ENCODE data around the gene ITPR1. TPM values are rescaled to one million over a fixed set of nuclear protein-coding genes. Genes with fewer than 3 reads are reported as not detected.

ITPR1 gene
- polyA plus RNA-seq, 1 donor, result 16.4 TPM

DNA sequence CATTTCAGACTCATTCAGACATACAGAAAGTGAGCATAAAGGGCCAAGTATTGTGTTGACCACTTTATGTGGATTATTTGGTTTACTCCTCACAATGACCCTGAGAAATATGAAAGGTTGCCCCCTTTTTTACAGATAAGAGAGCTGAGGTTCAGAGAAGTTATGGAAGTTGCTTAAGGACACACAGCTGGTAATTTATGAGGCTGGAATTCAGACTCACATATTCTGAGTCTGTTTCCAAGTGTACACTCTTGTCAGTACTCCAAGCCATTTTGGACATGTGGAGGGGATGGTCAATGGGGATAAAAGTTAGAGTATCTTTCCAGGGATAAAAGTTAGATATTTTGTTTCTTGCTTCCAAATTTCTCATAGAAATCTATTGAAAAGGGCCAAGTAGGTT, 15.9 kb downstream of the ITPR1 start:
- no peak for DNase-seq (ENCODE audit: low read depth)

DNA sequence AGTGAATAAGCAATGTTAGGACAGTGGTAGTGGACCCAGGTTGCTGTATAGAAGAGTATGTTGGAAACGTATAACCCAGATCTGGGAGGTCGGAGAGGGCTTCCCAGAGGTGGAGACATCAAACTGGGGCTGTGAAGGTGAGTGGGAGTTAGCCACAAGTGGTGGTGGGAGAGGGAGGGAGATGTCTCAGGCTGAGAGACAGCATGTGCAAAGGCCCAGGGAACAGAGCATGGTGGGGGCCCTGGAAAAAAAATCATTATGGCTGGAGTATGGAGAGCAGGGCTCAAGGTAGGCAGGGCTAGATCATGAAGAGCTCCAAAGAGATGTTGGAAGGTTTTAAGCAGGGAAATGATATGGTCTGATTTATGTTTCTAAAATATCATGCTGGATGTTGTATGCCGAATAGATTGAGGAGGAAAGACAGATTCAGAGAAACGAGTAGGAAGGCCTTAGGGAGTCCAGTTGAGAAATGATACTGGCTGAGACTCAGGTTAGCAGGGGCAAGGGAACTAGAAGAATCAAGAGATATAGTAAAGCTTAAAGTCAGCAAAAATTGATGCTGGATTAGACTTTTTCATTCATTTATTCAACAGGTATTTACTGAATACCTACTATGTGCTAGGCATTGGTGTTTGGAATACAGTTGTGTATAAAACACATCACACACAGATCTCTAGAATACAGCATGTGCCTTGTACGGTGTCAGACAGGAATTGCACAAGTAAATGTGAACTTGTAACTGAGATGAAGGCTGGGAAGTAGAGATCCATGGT, 17.0 kb downstream of the ITPR1 start:
- no peak for DNase-seq (ENCODE audit: low read depth)

DNA sequence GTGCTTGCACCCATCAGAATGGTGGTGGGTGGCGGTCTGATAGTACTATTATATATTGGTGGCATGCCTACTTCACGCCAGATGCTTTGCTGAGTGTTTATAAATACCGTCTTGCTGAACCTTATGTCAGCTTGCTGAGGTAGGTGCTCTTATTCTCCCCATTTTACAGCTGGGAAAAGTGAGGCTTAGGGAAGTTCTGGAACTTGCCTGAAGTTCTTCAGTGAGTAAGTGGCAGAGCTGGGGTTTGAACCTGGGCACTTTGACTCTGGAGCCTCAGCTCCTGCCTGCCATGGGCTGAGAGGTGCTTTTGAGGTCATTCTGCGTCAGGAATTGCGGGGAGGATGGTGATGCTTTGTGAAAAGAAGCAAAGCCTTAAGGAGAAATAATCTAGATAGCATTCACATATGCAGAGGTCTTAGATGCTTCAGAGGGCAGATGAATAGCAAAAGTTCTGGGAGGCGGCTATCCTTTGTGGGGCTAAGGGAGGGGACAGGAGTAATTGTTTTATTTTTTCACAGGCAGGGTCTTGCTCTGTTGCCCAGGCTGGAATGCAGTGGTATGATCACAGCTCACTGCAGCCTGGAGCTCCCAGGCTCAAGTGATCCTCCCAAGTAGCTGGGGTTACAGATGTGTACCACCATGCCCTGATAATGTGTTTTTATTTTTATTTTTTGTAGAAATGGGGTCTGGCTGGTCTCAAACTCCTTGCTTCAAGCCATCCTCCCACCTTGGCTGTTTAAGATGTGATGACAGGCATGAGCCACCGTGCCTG, 18.5 kb downstream of the ITPR1 start:
- no peak for DNase-seq (ENCODE audit: low read depth)

DNA sequence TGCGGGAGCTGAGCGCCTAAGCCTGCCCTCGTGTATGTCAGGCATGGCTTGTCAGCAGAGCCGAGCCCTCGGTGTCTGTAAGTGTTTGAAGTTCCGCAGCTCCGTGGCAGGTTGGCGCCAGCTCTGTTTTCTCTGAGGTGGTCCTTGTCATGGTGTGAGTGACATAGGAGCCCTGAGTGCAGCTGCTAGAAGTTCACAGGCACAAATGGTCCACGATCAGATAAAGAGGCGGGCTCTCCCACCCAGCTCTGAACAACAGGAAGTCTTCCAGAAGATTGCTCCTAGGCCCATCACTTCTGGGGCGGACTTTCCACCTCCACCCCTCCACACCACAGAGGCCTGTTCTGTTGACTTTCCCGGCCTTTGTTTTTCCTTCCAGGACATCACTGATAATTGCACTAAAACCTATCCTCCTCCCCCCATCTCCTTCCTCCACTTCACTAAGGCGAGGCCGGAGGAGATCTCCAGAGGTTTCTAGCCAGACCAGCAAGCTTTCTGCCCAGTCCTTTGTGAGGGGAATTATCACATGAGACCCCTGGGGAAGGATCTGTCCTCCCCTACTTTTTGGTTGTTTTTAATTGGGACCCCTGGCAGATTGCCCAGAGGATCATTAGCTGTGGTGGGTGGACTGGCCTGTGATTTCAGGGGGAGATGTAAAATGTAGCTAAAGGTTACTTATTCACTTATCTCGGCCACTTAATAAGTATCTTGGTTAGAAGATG, 19.9 kb downstream of the ITPR1 start:
- no peak for DNase-seq (ENCODE audit: low read depth)

DNA sequence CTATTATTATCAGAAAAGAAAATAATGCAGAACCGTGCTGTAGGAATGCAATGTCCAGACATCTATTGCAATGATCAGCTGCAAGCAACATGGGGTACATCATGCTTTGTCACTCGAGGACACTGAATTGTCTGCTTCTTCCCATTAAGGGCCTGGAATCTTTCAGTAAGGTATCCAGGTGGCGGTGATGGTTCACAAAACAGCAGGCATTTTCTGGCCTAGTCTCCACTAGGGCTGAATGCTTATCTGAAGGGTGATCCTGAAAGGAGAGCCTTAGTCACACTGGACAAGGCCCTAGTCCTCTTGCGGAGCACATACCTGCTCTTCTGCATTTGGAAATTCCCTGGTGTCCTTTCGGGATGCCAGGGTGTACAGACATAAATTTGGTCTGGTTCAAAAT, 21.2 kb downstream of the ITPR1 start:
- no peak for DNase-seq (ENCODE audit: low read depth)

DNA sequence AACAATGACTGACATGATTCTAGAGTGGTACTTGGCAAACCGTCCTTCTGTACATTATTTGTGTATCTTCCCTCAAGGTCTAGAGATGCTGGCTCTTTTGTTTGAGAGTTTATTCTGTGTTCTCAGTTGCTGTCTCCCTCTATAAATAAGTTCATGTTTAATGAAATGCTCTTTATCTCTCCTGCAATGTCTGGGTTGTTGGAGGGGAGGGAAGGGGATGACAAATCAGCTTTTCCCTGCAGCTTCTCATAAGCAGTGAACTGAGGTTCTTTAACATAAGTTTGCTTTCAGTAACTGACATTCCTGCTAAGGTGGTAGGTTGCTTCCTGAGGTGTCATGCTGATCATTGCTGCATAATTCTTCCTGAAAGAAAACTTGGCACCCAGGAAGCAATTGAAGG, 21.8 kb downstream of the ITPR1 start:
- DNase-seq (ENCODE audit: low read depth), result no peak

DNA sequence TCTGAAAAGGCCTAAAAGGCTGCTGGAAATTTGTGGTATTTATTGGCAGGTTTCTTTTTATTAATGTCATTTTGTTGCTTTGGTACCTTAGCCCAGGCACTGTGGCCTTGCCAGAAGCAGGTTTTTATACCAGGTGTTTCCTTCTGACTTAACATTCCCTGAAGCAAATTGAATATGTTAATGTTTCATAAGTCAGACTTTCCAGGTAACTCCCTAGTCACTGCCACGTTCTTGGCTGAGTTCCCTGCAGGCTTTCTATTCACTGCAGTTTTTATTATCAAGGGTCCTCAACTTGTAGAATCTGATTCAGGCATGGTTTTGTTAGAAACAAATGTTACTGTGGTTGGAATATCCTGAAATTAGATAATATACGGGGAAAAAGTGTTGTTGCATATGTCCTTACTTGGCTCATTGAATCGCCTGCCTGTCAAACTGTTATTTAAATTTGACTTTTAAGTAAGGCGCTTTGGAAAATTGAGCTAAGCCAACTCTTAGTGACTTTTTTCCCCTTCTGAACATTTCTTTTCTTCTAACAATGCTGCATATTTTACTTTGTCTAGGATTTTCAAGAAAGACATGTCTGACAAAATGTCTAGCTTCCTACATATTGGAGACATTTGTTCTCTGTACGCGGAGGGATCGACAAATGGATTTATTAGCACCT, 22.9 kb downstream of the ITPR1 start:
- no peak for DNase-seq (ENCODE audit: low read depth)

DNA sequence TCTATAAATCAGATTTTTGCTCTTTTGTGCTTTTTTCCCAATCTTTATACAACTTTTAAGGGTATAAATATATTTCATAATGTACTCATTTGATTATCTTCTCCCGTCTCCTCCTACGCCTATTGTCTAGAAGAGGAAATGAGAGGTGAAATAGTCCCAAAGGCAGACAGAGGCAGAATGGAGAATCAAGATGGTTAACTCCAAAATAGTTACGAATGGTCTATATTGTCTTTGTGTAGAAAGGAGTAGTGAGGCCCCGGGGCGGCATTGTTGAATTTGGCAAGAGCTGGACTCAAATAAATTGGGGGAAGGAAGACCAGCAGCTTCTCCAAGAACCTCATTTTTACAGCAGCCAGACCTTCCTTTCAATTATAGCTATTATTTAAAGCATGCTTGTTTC, 23.9 kb downstream of the ITPR1 start:
- no peak for DNase-seq (ENCODE audit: low read depth)

DNA sequence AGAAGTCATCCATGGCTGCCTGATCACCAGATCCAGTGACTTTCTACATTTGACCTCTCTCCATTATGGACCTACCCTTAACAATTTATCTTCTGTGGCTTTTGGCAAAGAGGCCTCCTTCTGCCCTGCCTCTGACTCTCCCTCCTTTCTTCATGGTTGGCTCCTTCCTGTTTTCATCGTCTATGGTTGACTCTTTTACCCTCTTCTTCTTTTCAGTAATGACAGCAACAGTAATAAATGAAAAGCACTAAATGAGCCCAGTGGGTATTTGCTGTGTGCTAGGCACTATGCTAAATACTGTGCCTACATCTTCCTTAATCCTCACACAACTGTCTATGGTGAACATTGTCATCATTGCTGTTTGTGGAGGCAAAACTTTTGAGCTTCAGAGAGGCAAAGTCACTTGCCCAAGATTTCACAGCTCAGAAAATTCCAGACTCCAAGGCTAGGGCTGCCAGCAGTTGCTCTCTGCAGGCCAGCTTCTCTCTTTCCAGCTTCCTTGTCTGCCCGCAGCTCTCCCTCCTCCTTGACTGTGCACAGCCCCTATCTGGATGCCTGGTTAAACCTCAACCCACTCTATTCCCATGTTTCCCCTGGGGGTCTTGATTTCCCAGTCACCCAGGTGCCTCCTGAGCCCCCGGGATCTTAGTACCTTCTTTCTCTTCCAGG, 24.6 kb downstream of the ITPR1 start:
- no peak for DNase-seq (ENCODE audit: low read depth)

DNA sequence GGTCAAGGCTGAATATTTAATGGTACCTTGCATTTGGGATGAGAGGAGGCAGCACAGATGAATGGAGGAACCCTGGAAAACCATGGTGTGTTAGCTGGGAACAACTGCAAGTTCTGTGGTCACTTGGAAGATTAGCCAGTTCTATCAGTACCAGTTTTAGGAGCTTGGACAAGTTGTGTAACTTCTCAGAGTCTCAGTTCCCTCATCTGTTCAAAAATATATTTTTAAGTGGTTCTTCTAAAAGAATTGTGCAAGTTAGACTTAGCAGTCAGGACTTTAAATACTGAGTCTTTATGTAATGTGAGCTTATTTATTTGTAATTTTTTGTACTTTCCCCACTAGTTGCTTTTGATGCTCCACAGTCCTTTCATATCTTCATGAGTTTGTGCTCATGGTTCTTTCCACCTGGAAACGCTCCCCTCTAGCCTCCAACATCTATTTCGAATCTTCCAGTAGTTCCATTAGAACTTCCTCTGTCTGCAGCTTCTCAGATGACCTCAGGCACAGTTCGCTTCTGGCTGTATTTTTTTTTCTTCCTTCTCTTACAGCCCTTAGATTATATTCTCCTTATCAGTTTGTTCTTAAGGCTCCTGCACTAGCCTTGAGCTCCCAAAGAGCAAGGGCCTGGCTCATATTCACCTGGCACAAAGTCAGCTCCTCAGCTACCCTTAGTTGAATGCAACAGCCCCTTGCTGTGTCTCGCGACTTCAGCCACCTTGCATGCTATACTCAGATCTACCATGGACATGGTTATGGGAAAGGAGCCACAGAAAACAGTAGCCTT, 27.1 kb downstream of the ITPR1 start:
- no peak for DNase-seq (ENCODE audit: low read depth)

DNA sequence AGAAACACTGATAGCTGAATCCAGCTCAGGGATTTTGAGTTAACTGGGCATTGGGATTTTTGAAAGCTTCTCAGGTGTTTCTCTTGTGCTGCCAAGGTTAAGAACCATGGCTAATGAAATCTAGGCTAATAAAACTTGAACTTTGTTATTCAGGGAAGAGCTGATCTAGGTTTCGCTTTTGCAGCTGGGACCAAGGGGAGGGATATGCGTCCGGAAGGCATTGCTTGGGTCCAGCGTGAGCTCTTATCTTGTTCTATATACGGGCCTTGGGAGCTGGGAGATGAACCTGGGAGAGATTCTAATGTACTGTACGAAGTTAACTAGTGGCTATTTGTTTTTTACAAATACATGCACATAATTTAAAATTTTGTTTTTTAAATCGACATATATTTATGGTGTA, 29.8 kb downstream of the ITPR1 start:
- DNase-seq (ENCODE audit: low read depth), result no peak

DNA sequence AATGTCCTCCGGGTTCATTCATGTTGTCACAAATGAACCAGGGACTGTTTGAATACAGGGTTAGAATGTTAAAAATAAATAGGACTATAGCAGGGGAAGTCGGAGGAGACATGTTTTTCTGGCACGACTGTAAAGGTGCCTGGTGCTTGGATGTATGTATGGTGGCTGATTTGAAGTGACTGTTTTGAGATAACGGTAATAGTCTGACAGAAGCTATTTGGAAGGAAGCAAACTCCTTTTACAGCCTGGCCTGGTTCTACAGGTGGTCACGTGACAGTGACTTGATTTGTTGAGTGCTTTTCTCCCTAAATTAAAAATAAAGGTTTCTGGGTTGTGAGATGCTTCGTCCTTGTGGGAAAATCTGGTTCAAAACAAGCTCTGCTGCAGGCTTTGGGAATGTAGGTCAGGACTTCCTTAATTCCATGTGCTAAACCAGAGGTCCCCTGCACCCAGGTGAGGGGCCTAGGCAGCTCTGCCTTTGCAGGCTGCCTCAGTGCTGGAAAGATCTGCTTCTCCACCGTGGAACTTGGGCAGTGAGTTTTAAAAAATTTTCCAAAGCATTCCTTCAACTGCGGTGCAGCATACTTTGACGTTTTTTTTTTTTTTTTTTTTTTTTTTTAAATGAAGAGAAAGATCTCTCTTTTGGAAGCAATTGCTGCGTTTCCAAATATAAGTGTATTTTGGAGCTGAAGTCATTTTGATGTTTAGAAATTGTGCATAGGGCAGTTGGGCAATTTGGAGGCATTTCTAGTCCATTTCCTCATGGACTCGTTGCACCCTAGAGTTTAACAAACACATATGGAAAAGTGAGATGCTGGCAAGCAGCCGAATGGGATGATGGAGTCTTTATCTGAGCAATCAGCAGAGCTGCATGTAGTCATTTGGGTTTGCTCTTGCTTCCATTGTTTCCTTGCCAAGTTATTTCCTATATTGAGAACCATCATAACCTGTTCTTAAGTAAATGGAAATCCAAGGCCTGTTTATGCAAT, 30.9 kb downstream of the ITPR1 start:
- DNase-seq (ENCODE audit: low read depth), result no peak

DNA sequence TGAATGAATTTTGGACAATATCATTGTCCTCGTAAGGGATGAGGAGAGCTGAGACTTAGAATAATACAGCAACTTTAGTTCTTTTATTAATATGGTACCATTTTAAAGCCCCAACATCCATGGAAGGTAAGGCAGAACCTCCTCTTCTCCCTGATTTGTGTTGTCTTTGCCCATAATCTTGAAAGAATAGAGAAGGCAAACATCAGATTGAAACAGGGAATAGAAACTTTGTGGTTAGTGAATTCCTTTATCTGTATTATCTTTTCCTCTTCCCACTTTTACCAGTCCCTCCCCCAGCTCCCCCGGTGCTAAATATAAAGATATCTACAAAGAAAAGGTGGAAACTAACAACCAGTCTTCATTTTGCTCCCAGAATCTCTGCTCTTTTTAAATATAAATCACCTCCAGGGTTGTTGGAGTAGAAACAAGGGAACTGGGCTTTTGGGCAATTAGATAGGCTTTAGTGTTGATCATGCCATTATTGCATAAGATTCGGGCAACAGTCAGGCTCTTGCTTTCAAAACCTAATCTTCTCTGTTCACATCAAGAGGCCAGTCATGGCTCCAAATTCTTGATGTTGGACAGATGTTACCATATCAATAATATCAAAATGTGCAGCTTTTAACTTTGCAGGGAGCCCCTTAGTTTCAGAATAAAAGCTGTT, 32.5 kb downstream of the ITPR1 start:
- DNase-seq (ENCODE audit: low read depth), result no peak

DNA sequence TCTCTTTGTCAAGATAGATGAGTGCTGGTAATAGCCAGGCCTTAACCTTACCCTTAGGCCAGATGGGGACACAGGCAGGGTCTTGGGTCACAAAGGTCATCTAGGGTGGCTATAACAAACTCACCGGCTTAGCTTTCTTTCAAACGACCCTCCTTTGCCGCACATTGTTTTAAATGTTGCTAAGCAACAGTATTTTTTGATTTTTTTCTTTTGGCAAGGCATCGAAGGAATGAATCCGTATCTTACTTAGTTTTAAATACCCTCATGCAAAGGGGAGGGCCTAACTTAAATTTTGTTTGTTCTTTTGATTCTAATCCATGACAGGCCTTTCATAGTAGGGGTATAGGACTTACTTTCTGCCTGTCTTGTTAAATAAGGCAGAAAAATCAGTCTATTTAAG, 35.2 kb downstream of the ITPR1 start:
- no peak for DNase-seq (ENCODE audit: low read depth)

DNA sequence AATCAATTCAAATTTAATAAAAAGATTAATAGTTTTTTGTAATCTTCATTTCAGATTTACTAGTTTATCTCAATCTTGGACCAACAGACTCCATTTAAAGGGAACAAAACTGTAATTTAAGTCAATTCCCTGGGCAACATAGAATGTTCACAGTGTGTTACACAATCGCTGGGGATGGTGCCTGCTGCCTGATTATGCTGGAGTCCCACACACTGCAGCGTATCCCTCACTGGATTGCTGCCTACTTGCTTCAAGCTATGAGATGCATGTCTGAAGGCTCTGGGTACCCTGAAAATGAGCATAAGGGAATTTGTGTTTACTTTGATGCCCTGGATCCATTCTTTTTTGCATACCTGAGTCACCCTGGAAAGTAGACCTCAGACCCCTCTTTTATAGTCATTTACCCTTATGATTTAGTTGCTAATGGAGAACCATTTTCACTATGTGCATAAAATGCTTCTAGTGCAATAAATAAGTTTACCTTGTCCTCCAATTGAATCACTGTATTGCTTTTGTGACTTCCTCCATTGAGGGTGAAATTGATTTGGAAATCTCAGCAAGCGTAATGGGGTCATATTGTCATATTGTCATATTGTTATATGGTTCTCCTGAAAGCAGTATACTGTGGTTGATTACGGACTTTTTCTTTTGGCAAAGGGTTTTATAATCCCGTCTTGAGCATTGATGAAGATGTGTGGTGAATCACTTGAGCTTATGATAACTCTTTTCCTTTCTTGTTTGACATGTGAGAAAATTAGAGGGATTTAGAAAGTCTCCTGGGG, 35.9 kb downstream of the ITPR1 start:
- no peak for DNase-seq (ENCODE audit: low read depth)

DNA sequence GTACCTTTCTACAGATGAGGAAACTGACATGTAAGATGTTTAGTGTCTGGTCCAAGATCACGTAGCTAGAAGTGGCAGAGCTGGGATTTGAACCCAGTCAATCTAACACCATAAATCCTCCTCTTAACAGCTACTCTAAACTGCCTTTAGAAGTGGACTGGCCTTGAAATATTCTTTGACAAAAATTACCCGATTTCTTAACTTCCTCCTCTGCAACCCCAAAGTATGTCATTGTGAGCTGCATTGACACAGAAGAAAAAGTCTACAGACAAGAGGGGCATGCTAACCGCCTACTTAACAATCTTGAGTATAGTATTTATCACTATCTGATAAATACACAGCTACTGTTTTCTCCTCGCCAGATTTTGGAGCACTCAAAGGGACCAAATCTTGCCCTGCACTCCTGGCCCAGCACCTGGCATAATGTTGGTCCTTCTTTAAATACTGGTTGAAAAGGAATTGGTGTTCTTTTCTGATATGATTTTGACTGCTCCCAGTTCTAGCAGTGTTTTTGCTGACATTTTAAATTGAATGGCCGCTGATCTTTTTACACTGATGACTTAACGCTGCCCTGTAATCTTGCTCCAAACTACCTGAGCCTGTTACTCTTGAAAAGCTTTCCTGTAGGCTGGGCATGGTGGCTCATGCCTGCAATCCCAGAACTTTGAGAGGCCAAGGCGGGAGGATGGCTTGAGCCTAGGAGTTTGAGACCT, 36.9 kb downstream of the ITPR1 start:
- no peak for DNase-seq (ENCODE audit: low read depth)

DNA sequence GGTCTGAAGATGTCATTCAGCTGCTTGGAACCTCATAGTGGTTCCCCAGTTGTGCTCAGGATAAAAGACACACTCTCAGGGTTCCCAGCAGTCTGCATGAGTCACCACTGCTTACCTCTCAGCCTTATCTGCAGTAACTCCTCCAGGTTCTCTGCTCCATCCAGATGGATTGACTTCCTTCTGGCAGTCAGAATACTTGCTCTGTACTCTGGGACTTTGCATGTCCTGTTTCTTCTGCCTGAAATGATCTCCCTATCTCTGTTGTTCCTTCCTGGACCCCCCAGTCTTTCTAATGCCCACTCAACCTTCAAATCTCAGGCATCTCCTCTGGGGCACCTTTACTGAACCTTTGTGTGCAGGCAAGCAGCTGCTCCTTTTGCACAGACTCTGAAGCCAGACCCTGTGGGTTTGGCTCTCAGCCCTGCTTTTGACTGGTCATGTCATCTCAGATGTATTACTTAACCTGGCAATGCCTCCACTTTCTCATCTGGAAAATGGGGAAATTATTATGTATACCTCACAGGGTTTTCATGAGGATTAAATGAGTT, 38.4 kb downstream of the ITPR1 start:
- DNase-seq (ENCODE audit: low read depth), result no peak
